Measurements from ENCODE around the gene TWF2. TPM values are rescaled to one million over a fixed set of nuclear protein-coding genes. Genes with fewer than 3 reads are reported as not detected.

Gene TWF2
- total RNA-seq, 2 donors from 2014 or later: 52.2 to 69.2 TPM

GRCh38 chr3:52226229-52226817 is 12.6 kb downstream of the TWF2 start:
- no peak overlapping the region for H3K4me3 ChIP-seq
- no peak overlapping the region for H3K27ac ChIP-seq
- no peaks in the 10 kb centered on the region for H3K4me1 ChIP-seq (ENCODE audit: control insufficient read depth in 1 of 2, low read depth in 2 of 2)
- H3K36me3 ChIP-seq: peaks cover 22% of the 10 kb centered on the region
- TF ChIP-seq, protein P1, sequence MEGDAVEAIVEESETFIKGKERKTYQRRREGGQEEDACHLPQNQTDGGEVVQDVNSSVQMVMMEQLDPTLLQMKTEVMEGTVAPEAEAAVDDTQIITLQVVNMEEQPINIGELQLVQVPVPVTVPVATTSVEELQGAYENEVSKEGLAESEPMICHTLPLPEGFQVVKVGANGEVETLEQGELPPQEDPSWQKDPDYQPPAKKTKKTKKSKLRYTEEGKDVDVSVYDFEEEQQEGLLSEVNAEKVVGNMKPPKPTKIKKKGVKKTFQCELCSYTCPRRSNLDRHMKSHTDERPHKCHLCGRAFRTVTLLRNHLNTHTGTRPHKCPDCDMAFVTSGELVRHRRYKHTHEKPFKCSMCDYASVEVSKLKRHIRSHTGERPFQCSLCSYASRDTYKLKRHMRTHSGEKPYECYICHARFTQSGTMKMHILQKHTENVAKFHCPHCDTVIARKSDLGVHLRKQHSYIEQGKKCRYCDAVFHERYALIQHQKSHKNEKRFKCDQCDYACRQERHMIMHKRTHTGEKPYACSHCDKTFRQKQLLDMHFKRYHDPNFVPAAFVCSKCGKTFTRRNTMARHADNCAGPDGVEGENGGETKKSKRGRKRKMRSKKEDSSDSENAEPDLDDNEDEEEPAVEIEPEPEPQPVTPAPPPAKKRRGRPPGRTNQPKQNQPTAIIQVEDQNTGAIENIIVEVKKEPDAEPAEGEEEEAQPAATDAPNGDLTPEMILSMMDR (IDR thresholded peaks at IDR 0.05): no peak
- no peak for ATAC-seq (ENCODE audit: insufficient number of reproducible peaks, low FRiP score, low read depth)
- no peaks in the 10 kb centered on the region for H3K9me3 ChIP-seq
- H3K27me3 ChIP-seq (replicated peaks; ENCODE audit: insufficient read depth): no peaks in the 10 kb centered on the region
- no peak for DNase-seq (ENCODE audit: low spot score)

- no peaks in the 10 kb centered on the region for H3K9me3 ChIP-seq
- TF ChIP-seq, protein P1 (IDR thresholded peaks at IDR 0.05): no peak
- peaks cover 15% of the 10 kb centered on the region for H3K36me3 ChIP-seq
- no peak for ATAC-seq (ENCODE audit: insufficient number of reproducible peaks, low FRiP score, low read depth)
- no peaks in the 10 kb centered on the region for H3K4me1 ChIP-seq (ENCODE audit: control insufficient read depth in 1 of 2, low read depth in 2 of 2)
- no peak within 1 kb of the TSS for H3K4me3 ChIP-seq
- H3K27me3 ChIP-seq (replicated peaks; ENCODE audit: insufficient read depth): no peaks in the 10 kb centered on the region
- no peak for DNase-seq (ENCODE audit: low spot score)
- H3K27ac ChIP-seq: no peak within 1 kb of the TSS
Observed at GRCh38 chr3:52225452-52226228, 13.3 kb downstream of the TWF2 start, which contains the start of gene TLR9. TSS of gene TLR9 (minus strand) at chr3:52225645. CDS start at chr3:52225529, 116 bp downstream.

DNA sequence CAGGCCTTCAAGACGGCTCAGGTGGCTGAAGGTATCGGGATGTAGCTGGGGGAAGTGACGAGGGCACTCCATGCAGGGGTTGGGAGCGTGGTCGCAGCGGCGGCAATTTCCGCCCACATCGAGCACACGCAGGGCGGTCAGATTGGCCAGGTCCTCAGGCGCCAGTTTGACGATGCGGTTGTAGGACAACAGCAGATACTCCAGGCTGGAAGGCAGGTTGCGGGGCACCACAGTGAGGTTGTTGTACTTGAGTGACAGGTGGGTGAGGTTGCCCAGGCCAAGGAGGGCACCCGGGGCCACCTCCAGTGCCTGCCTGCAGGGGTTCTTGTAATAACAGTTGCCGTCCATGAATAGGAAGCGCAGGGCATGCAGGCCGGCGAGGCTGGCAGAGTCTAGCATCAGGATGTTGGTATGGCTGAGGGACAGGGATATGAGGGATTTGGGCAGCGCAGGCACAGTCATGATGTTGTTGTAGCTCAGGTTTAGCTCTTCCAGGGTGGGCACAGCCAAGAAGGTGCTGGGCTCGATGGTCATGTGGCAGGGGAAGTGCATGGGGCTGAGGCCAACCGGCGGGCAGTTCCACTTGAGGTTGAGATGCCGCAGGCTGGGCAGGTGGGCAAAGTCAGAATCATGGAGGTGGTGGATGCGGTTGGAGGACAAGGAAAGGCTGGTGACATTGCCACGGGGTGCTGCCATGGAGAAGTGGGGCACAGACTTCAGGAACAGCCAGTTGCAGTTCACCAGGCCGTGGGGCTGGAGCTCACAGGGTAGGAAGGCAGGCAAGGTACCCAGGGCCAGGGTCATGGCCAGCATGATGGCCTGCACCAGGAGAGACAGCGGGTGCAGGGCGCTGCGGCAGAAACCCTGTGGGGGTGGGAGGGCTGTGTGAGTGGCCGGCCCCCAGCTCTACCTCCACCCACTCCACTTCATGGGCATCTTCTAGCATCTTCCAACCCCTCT is 15.2 kb downstream of the TWF2 start:
- no peaks in the 10 kb centered on the region for H3K4me1 ChIP-seq (ENCODE audit: control insufficient read depth in 1 of 2, low read depth in 2 of 2)
- H3K4me3 ChIP-seq: no peak overlapping the region
- no peaks in the 10 kb centered on the region for H3K36me3 ChIP-seq
- H3K27ac ChIP-seq: no peak overlapping the region
- TF ChIP-seq, protein P1 (IDR thresholded peaks at IDR 0.05): no peak
- H3K9me3 ChIP-seq: no peaks in the 10 kb centered on the region
- no peaks in the 10 kb centered on the region for H3K27me3 ChIP-seq (replicated peaks; ENCODE audit: insufficient read depth)
- no peak for DNase-seq (ENCODE audit: low spot score)
- no peak for ATAC-seq (ENCODE audit: insufficient number of reproducible peaks, low FRiP score, low read depth)

DNA sequence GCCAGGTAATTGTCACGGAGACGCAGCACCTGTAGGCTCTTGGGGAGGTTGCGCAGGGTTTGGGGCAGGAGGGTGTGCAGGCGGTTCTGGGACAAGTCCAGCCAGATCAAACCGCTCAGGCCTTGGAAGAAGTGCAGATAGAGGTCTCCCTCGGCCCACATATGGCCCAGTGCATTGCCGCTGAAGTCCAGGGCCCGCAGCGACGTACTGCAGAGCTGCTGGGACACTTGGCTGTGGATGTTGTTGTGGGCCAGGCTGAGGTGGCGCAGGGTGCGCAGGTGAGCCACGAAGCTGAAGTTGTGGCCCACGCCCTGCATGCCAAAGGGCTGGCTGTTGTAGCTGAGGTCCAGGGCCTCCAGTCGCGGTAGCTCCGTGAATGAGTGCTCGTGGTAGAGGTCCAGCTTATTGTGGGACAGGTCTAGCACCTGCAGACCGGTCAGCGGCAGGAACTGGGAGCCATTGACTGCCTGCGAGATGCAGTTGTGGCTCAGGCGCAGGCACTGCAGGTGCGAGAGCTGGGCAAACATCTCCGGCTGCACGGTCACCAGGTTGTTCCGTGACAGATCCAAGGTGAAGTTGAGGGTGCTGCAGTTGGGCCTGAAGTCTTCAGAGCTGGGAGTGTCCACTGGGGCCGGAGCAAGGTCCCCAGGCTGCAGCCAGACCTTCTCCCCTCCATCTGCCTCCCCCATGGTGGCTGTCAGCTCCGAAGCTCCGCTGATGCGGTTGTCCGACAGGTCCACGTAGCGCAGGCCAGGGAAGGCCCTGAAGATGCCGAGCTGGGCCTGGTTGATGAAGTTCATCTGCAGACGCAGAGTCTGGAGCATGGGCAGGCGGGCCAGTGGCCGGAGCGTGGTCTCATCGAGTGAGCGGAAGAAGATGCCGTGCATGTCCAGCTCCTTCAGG is 16.4 kb downstream of the TWF2 start:
- ATAC-seq (ENCODE audit: insufficient number of reproducible peaks, low FRiP score, low read depth) (no peak), DNase-seq (ENCODE audit: low spot score) (no peak)
- TF ChIP-seq, protein P1 (IDR thresholded peaks at IDR 0.05): no peak
- H3K4me3 ChIP-seq: no peak overlapping the region
- H3K27ac ChIP-seq: no peak overlapping the region
- H3K36me3 ChIP-seq: no peaks in the 10 kb centered on the region
- H3K27me3 ChIP-seq (replicated peaks; ENCODE audit: insufficient read depth): no peaks in the 10 kb centered on the region
- H3K4me1 ChIP-seq (ENCODE audit: control insufficient read depth in 1 of 2, low read depth in 2 of 2): peaks cover 0 to under 1% of the 10 kb centered on the region in 2 donors
- no peaks in the 10 kb centered on the region for H3K9me3 ChIP-seq
